Psoas muscle (tissue), 8 donors: ENCODE measurements around the gene CNNM4. TPM values are rescaled to one million over a fixed set of nuclear protein-coding genes. Genes with fewer than 3 reads are reported as not detected.

ENCODE experiments used
- ATAC-seq, 4 donors: fragments of 200-7000 bp; cut with Tn5 transposase; one replicate each; pipeline ENCODE4 v1.9.1; 2020; ENCODE audit warnings: moderate library complexity in 3 of 4, mild to moderate bottlenecking in 2 of 4
- DNase-seq, 2 donors: peaks; one replicate each; pipeline ENCODE4 v3.0.0-alpha.2; 2020
- H3K27ac ChIP-seq: fragments of 200-600 bp; one replicate; pipeline ENCODE4 v1.8.0; 2022
- H3K27me3 ChIP-seq, 3 donors: fragments of 200-600 bp in 1 of 3; one replicate each; pipeline versions ENCODE4 v1.6.1 to v1.8.0; 2013 to 2022; ENCODE audit warnings: low read length in 2 of 3, mild to moderate bottlenecking in 2 of 3, moderate library complexity in 1 of 3; ENCODE audit not compliant: insufficient read depth in 3 of 3
- H3K36me3 ChIP-seq, 2 donors: fragments of 200-600 bp in 1 of 2; one replicate each; pipeline versions ENCODE4 v1.6.1 to v1.8.0; 2013 to 2022; ENCODE audit warnings: low read depth in 1 of 2, mild to moderate bottlenecking in 1 of 2, moderate library complexity in 1 of 2; ENCODE audit not compliant: insufficient read depth in 1 of 2
- H3K4me1 ChIP-seq: fragments of 200-600 bp; one replicate; pipeline ENCODE4 v1.8.0; 2022
- H3K4me3 ChIP-seq: fragments of 200-600 bp; one replicate; pipeline ENCODE4 v1.8.0; 2022; ENCODE audit warnings: mild to moderate bottlenecking
- H3K9me3 ChIP-seq: fragments of 200-600 bp; one replicate; pipeline ENCODE4 v1.8.0; 2022
- WGBS, 3 donors: extraction: QIAGEN DNeasy Blood & Tissue Kit; methylation state at CpG; one replicate each; pipeline versions ENCODE4 v1.1.6 to v1.1.7; 2013; 5-methylcytosine and 5-hydroxymethylcytosine counted together
- intact Hi-C, 2 donors: fragments of 100-400 bp; cut with DNase I; formaldehyde crosslinking; loops; one replicate each; pipeline versions ENCODE4 v1.11.0 to v1.14.2; 2022
- polyA plus RNA-seq, 3 donors: library from polyadenylated mRNA; stranded (reverse); fragments of 200-250 nt; gene quantifications; one replicate each; pipeline ENCODE4 v1.2.3, GENCODE V29; 2013
- total RNA-seq, 4 donors: library from RNA; stranded (reverse); fragmentation: NEBNext Ultra II Directional in 2 of 4; extraction: Animal tissue kit (Norgen Biotek cat#: 25700) in 2 of 4; gene quantifications; one replicate each; pipeline versions ENCODE4 v1.2.1 to v1.2.4, GENCODE V29; 2021 to 2023
- TF ChIP-seq, protein P1 (sequence below): fragments of 200-600 bp; IDR thresholded peaks from one replicate; pipeline ENCODE4 v1.8.0; 2022; ENCODE audit warnings: antibody characterized with exemption
- donor health status: healthy with polysubstance abuse.
- donor health status: DM: no; HTN: no; CAD: no; lungs with moderate emphysema.
- donor health status: Bipolar disorder and iron deficiency.
- donor health status: healthy.
- donor health status: DM: yes; HTN: yes; CAD: no.
- donor health status: DM: no; HTN: no; CAD: no.
- donor health status: DM: no; HTN: no; CAD: no.
- donor health status: DM: yes; HTN: yes; CAD: no.

Gene CNNM4
- total and polyA plus RNA-seq, 7 donors = 2.7 to 28.8 (median 12.2) TPM

DNA sequence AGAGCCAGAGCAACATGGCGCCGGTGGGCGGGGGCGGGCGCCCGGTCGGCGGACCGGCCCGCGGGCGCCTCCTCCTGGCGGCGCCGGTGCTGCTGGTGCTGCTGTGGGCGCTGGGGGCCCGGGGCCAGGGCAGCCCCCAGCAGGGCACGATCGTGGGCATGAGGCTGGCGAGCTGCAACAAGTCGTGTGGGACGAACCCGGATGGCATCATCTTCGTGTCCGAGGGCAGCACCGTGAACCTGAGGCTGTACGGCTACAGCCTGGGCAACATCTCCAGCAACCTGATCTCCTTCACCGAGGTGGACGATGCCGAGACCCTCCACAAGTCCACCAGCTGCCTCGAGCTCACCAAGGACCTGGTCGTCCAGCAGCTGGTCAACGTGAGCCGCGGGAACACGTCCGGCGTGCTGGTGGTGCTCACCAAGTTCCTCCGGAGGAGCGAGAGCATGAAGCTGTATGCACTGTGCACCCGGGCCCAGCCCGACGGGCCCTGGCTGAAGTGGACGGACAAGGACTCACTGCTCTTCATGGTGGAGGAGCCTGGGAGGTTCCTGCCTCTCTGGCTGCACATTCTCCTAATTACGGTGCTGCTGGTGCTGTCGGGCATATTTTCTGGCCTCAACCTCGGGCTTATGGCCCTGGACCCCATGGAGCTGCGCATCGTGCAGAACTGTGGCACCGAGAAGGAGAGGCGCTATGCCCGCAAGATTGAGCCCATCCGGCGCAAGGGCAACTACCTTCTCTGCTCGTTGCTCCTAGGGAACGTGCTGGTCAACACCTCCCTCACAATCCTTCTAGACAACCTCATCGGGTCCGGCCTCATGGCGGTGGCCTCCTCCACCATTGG is 507 bp downstream of the CNNM4 start:
- ATAC-seq = peak; percentile 8 to 26 (median 24)
- DNase-seq = no peak
- Histone ChIP-seq H3K9me3 (no peaks in the 10 kb centered on the region), H3K4me1 (peaks cover 34% of the 10 kb centered on the region), H3K4me3 (peak overlapping the region; percentile 70), H3K27me3 (no peaks in the 10 kb centered on the region), H3K27ac (peak overlapping the region; percentile 76), H3K36me3 (no peaks in the 10 kb centered on the region)
- intact Hi-C loops = loop anchor here (2.0 to 10.0 kb wide), 3 partner anchors 20 to 126 kb away; partner anchors contain the start of genes KANSL3 (in 2 of the 2) and LMAN2L (in 1 of the 2)
- 21 to 32% (median 29%) methylated on average over 42 to 59 of the region's 59 CpGs for WGBS, 3 donors
- TF ChIP-seq, protein P1, sequence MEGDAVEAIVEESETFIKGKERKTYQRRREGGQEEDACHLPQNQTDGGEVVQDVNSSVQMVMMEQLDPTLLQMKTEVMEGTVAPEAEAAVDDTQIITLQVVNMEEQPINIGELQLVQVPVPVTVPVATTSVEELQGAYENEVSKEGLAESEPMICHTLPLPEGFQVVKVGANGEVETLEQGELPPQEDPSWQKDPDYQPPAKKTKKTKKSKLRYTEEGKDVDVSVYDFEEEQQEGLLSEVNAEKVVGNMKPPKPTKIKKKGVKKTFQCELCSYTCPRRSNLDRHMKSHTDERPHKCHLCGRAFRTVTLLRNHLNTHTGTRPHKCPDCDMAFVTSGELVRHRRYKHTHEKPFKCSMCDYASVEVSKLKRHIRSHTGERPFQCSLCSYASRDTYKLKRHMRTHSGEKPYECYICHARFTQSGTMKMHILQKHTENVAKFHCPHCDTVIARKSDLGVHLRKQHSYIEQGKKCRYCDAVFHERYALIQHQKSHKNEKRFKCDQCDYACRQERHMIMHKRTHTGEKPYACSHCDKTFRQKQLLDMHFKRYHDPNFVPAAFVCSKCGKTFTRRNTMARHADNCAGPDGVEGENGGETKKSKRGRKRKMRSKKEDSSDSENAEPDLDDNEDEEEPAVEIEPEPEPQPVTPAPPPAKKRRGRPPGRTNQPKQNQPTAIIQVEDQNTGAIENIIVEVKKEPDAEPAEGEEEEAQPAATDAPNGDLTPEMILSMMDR = peak; percentile 69

DNA sequence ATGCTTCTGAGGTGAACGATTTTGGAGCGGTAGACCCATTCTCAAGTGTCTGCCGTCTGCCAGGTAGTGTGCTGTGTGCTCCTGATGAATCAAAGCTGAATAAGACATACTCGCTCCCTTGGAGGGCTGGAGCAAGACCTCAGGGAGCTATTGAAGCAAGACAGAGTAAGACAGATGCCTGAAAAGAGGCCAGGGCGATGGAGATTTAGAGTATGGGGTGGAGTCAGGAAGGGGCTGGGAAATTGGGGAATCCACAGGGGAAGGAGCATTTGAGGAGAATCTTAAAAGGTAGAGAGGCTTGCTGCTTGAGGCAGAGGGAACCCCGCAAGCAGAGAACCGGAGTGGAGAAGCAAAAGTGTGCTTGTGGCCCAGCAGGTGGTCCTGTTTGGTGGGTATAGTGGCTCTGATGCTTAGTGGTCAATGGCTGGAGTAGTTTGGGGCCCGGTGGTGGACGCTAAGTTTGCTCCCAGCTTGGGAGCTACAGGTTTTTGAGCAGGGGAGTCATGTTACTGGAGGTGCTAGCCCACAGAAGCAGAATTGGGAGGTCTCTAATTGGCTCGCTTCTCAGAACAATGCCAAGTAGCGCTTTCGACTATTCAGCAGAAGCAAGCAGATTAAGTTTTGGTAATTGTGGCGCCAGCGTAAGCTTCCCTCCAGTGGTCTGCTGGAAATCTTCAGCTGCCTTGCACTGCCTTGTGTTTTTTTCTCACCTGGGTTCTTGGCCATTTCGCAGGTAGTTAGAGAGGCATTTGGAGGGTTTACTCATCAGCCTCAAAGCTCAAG is 2.0 kb downstream of the CNNM4 start:
- DNase-seq (no peak), ATAC-seq (no peak)
- Histone ChIP-seq H3K4me3 (peak overlapping the region; percentile 70), H3K9me3 (no peaks in the 10 kb centered on the region), H3K27ac (peak overlapping the region; percentile 60), H3K36me3 (no peaks in the 10 kb centered on the region), H3K27me3 (no peaks in the 10 kb centered on the region), H3K4me1 (peaks cover 36% of the 10 kb centered on the region)
- TF ChIP-seq, protein P1 = no peak
- 21 to 34% (median 22%) methylated on average over 15 of the region's 15 CpGs for WGBS, 3 donors
- intact Hi-C loops = loop anchor here (2.0 to 10.0 kb wide), 3 partner anchors 38 to 128 kb away; partner anchors contain the start of gene KANSL3 (in 2 of the 2)

DNA sequence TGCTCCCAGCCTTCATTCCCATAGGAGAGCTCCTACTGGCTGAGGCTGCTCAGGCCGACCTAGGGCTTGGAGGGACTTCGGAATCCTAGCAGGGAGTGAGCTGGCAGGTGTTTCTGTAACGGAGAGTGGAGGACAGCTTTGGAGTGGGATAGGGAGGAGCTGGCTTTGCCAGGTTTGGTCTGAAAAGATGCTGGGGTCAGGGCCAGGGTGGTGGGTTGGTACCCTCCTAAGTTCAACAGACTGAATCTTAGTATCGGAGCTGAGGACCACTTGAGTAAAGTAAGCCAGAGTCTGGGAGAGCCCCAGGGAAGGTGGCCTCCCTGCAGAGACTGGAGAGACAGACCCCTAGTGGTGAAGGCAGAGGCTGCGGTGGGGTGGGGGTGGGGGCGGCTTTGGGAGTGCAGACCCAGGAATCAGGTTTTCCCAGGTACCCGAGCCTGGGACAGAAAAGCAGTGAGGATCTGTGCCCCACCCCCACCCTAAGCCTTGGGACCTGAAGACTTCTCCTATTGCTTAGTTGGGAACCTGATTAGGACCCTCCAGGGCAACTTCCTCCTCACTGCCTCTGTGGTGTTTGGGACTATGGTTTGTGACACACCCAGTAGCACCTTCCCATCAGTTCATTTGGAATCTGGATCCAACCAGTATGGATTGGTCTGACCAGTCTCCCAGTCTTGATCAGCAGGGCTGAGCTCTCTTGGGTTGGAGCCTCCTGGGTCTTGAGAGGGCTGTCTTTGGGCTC is 3.0 kb downstream of the CNNM4 start:
- H3K27me3 ChIP-seq = no peaks in the 10 kb centered on the region
- DNase-seq = no peak
- H3K4me3 ChIP-seq = peak overlapping the region; percentile 70
- H3K27ac ChIP-seq = peak overlapping the region; percentile 60
- peak in 2 of 4 donors; percentile 28 to 34 for ATAC-seq
- 33 to 45% (median 39%) methylated on average over 6 to 7 of the region's 7 CpGs for WGBS, 3 donors
- intact Hi-C loops = loop anchor here (2.0 to 10.0 kb wide), 3 partner anchors 37 to 129 kb away; partner anchors contain the start of gene KANSL3 (in 2 of the 2)
- no peaks in the 10 kb centered on the region for H3K36me3 ChIP-seq
- H3K9me3 ChIP-seq = no peaks in the 10 kb centered on the region
- H3K4me1 ChIP-seq = peaks cover 36% of the 10 kb centered on the region
- TF ChIP-seq, protein P1 = peak; percentile 31

DNA sequence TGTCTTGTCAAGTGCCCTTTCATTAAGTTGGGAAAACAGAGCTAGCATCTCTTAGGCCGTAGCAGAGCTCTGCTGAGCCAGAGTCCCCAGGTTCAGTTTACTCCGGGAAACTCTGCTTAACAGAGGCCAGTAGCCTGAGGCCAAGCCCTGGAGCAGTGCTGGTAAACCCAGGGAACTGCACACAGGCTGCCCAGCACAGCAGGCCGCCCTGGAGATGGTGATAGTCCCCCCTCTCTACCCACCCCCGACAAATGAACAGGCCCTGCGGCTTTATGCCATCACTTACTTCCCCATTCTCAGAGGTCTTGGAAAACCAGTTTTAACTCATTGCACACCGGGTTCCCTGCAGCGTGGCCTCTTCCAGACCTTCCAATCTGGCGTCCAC is 3.5 kb downstream of the CNNM4 start:
- Histone ChIP-seq H3K4me1 (peaks cover 38% of the 10 kb centered on the region), H3K27ac (peak overlapping the region; percentile 47), H3K9me3 (no peaks in the 10 kb centered on the region), H3K27me3 (no peaks in the 10 kb centered on the region), H3K4me3 (peak overlapping the region; percentile 70), H3K36me3 (no peaks in the 10 kb centered on the region)
- intact Hi-C loops = loop anchor here (5.0 to 10.0 kb wide), 2 partner anchors 127 to 129 kb away; partner anchors contain the start of gene KANSL3 (in 2 of the 2)
- 51 to 63% (median 51%) methylated on average over 8 of the region's 8 CpGs for WGBS, 3 donors
- no peak for DNase-seq
- ATAC-seq = no peak
- TF ChIP-seq, protein P1 = no peak
